Measurements from ENCODE around the gene PTPRK.

The PTPRK gene

DNA sequence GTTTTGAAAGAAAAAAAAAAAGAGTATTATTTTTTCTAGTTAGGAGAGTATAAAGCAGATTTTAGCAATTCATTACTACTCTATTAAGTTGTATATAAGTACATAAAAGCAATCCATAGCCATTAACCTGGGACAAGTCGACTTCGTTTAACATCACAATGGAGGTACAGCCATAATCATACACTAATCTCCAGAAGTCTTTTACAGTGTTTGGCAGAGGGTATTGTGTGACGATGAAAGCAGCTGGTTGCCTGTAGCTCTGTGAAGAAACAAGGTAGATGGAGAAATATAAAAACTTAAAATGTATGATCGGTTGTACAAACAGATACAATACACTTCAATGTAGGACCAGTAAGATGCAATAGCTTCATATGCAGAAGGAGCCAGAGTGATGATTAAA, 543.6 kb downstream of the PTPRK start:
- FAIRE-seq = no peak

DNA sequence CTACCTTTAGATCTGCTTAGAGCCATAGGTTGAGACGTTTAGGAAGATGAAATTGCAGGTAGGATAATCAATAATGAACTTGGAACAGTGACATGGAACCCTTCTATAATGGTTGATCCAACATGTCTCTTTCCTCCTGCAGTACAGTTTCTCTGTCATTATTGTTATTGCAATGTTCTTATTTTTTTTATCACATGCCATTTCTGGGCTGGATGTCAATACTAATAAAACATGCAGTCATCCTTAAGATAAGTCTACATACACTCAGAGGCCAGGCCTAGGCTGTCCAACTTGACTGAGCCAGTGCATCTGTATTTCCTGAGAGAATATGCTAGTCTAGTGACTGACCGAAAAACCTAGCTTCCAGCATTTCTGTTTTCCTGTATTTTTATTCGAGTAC, 544.3 kb downstream of the PTPRK start:
- no peak for FAIRE-seq

DNA sequence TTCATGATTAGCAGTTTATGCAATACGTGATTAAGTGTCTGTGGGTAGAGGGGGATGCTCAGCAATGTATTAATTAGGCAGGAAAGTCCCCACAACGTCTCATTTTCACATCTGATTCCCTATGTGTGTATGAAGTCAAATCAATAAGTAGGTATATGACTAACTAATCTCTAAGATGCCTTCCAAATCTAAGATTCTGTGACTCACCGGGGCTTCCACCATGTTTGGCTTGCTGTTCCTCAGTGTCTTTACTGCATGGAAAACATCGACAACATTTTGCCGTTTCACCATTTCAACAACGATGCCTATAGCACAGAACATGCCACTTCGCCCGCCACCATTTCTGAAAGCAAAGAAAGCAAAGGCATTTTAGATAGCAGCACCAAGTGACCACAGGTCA, 547.6 kb downstream of the PTPRK start:
- FAIRE-seq = no peak

GRCh38 chr6:127971945-127972391, 548.4 kb downstream of the PTPRK start:
- FAIRE-seq = no peak

DNA sequence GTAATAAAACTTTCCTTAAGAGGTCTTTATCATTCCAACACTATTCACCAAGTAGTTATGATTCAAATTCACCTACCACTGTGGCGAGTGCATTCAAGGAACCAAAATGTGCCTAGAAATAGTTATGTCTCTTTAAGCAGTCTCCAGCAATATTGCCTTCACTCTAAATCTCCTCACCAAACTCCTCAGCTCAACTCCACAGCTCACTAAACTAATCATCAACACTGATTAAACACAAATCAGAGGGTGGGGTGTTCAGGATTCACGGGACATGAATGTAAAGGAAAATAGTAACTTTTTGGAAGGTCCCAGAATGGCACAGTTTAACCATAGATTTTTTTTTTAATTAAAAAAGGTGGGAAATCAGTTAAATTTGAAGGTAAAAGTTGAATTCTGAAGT, 549.0 kb downstream of the PTPRK start:
- no peak for FAIRE-seq

GRCh38 chr6:127969701-127970100, 550.7 kb downstream of the PTPRK start:
- FAIRE-seq = no peak

GRCh38 chr6:127968394-127968793, 552.0 kb downstream of the PTPRK start:
- peak; percentile 34 for FAIRE-seq

GRCh38 chr6:127967708-127968107, 552.7 kb downstream of the PTPRK start:
- no peak for FAIRE-seq

DNA sequence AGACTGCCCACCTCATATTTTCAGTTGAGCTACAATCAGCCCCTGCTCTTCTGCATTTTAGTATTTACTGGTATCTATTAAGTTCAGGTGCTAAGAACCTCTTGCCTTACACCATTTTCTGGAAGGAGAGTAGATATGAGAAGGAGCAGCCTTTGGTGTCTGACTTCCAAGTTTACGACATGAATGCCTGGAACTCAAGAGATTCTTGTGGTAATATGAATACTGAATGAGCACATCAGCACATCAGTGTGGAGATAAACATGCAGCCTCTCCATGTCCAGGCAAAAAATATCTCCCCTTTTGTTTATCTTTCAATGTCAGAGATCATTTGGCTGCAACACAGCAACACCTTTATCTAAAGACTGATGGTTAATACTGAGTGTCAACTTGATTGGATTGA, 553.8 kb downstream of the PTPRK start:
- FAIRE-seq = no peak

GRCh38 chr6:127963495-127963894, 556.9 kb downstream of the PTPRK start:
- no peak for FAIRE-seq

DNA sequence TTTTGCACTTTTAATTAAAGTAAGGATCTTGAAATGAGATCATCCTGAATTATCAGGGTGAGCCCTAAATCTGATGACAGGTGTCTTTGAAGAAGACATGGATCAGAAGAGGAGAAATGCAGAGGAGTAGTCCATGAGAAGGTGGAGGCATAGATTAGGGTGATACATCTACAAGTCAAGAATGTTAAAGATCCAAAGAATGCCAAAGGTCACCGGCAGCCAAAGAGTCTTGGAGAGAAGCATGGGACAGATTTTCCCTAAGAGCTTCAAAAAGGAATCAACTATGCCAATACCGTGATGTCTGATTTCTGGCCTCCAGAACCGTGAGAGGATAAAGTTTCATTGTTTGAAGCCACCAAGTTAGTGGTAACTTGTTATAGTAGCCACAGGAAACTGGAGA, 560.5 kb downstream of the PTPRK start:
- FAIRE-seq = no peak

DNA sequence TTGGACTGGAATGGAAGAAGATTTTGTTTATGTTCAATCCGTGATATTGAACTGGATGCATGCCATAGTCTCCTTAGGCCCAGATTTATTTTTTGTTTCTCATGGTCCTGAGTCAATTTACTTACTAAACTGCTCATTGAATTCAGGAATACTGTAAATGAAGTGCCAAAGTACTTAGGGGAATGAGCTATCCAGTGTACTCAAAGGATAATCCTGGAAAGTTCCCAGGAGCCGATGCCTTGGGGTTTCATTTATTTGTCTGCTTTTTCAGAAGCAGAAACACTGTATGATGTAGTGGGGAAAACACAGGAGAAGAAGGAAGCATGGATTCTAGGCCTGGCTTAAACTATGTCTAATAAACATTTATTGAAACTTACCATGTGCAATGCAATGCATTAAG, 563.4 kb downstream of the PTPRK start:
- no peak for FAIRE-seq

GRCh38 chr6:127956260-127956888, 564.0 kb downstream of the PTPRK start:
- FAIRE-seq = no peak

DNA sequence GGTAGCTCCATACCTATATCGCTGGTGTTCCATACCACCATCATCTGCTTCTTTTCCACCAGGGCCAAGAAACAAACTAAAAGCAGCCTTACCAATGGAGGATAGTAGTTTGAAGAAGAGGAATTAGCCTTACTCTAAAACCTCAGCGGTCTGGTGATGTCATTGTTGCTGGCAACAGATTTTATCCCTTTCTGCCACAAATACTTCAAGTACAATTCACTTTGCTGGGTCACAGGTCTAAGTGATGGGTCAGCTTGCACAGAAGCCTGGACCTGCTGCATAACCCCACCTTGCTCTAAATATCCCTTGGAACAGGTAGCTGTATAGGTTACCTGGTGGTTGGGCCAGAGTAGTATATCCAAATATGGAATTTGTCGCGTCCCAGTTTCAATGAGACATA, 566.3 kb downstream of the PTPRK start:
- FAIRE-seq = no peak

GRCh38 chr6:127952831-127953230, 567.6 kb downstream of the PTPRK start:
- FAIRE-seq = no peak

DNA sequence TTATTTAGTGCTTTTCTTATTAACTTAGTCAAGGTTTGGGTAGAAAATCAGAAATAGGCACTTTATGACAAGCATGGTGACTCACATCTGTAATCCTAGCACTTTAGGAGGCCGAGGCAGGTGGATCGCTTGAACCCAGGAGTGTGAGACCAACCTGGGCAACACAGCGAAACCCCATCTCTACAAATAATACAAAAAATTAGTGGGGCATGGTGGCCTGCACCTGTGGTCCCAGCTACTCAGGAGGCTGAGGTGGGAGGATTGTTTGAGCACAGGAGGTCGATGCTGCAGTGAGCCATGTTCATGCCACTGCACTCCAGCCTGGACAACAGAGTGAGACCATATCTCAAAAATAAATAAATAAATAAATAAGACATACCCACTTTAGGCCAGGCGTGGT, 568.2 kb downstream of the PTPRK start:
- no peak for FAIRE-seq

GRCh38 chr6:127951172-127951917, 569.1 kb downstream of the PTPRK start:
- FAIRE-seq = no peak

DNA sequence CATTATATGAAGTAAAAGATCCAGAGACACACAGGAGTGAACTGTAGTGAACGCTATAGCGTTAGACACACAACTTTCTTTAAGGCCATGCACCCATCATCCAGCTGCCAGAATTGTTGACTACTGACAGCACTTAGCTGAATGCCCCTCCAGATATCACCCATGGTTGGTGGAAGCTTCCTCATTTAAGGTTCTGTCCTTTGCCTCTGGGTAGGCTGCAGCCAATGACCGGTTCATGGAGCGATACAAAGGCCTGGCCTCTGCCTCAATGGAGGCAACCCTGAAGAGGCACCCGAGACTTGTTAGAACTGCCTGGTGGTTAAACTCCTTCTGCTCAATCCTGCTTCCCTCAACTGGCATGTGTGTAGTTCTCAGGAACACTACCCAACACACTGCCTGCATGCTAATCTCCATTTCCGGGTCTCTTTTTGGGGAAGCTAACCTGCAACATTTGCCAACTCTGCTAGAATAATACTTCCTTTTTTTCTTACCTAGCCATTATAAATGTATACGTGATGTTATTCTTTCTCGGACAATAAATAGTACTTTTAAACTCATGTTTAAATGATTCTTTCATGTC, 569.7 kb downstream of the PTPRK start:
- FAIRE-seq = no peak

GRCh38 chr6:127949251-127949650, 571.1 kb downstream of the PTPRK start:
- FAIRE-seq = no peak

GRCh38 chr6:127946388-127946787, 574.0 kb downstream of the PTPRK start:
- FAIRE-seq = no peak

DNA sequence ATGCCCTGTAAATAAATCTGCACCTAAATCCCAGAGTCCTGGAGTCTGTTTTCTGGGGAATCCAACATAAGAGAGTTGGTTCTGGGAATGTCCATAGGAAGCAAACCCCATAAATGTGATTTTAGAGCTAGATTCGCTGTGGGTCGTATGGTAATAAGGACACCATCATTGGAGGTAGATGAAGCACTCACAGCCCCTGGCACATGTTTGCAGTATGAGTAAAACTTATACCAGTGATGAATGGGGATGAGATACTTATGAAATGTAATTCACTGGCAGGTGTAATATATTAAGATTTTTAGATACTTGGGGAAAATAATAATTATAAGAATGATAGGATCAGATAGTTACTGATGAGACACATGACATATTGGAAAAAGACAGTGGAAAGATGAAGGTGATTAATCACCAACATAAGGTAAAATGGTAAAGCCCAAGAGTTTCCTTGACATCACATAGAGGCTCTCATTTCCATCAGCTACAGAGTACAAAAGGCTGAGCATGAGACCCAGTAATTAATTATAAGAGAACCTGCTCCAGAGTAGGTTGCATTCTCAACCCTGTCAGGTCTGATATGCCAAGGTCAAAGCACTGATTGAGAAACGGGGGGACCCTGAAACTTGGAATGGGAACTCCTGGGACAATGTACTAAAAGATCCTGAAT, 574.8 kb downstream of the PTPRK start:
- FAIRE-seq = no peak

- FAIRE-seq = no peak
These were observed 579.2 kb downstream of the PTPRK start for GRCh38 chr6:127941228-127941627.

- FAIRE-seq = no peak
These were observed 580.8 kb downstream of the PTPRK start for GRCh38 chr6:127939442-127940066.
